ENCODE measurements around the gene ZFP62.

Gene ZFP62

DNA sequence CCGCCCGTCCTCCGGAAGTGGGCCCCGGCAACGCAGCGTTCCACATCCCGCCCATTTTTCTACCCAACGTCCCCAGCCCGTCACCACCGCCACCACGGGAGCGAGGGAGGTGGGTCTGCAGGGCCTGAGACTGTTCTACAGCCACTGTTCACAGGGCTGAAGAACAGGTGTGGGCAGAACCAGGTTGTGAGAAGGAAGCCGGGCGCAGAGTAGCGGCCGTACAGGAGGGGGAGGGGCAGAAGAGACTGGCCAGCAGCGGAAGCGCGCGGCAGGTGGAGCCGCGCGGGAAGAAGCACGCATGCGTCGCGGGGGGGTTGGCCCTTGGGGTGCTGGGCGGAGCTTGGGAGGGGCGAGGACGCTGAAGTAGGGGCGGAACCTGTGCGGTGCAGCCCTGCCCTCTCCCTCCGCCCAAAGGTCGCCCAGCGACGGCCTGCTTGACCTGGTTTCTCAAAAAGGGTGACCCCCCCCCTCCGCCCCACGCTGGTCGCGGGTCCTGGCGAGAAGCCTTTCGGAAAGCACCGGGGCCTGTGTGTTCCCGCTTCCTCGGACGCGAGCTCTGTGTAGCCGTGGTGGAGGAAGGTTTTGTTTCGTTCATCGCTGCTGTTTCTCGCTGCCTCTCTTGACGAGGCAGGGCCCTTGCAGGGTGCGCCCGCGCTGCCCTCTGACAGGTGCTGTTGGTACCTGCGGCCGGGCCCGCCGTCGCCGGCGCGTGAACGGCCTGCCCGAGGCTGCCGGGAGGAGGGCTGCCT is 50.7 kb downstream of the ZFP62 start:
- peak; percentile 95 for DNase-seq (ENCODE audit: low spot score)

DNA sequence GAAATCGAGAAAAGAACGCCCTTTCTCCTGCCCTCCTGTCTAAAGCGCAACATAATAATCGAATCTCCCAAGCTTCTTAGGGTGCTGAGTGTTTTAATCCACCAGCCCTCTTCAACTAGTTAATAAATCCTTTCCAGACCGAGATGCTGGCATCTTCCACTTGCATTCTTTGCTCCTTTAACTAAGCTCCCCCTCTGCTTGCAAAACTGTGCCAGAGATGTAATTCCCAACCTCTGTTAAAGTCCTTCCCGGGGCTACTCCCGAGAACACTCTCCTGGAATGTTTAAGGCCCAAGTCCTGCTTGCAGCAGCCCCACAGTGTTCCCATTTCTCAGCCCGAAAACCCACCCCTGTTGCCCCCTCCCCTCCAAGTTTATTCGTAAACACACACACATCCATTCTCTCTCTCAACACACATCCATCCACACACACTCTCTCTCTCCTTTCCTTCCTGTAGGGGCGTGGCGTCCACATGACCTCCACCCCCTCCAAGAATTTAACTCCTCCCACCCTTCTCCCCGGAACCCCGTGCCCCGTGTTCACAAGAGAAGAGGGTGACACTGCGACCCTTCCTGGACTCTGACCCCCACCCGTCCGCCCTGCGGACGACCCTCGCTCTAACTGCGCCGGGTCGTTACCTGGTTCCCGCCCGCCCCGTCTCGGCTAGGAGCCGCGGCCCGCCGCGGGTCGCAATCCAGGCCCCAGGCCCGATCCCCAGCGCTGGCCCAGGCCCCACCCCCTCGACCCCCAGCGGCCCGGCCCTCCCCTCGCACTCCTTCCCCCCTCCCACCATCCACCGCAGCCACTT is 51.5 kb downstream of the ZFP62 start:
- DNase-seq (ENCODE audit: low spot score) = peak; percentile 93

DNA sequence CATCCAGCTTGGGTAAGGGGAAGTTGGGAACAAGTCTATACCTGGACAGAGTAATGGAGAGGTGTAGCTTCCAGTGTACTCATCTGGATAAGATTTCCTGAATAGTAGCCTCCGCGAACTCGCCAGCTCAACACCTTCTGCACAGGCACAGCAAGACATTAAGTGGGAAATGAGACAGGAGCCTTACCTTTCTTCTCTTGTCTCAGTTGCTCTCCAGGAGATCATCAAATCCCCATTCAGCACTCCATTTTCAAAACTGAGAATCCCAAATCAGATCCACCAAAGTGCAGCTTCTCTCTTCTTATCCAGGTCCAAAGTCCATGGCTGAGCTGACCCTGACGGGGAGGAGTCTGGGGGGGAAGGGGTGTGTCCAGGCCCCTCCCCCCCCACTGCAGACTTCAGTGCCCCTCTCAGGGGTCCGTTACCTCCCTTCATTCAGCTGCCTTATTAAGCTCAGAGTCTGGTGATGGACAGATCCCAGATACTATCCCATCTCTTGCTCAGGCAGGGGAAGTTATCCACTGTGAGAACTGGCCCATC is 52.5 kb downstream of the ZFP62 start:
- DNase-seq (ENCODE audit: low spot score) = no peak

DNA sequence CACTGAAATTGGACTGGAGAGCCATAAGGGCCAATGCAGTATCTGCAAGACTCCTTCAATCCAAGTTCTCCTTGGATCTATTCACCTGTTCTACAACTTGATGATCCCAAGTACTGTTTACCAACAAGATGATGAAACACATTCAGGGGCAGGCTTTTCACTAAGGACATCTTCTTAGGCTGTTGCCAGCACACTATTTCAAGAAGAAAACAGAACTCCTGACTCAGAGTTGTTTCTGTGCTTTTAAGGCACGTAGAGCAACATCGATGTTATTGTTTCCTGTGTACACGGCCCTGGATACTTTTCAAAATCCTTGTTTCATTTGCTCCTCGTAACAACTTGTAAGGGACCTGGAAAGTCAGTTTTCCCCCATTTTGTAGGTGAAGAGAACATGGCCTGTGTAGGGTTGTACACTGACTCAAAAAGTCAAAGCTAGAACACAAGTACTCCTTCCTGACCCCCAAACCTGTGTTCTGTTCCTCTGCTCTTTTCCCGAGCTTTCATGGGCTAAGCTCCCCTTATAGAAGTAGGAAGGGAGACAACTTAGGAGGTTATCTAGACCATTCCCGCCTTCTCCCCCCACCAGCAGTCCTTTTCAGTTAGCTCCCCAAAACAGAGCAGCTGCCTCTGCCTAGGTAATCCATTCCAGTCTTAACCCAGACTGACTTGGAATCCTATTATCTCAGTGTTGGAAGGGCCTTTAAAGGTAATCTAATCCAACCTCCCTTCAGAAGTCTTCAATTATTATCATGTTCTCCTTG is 53.2 kb downstream of the ZFP62 start:
- no peak for DNase-seq (ENCODE audit: low spot score)

DNA sequence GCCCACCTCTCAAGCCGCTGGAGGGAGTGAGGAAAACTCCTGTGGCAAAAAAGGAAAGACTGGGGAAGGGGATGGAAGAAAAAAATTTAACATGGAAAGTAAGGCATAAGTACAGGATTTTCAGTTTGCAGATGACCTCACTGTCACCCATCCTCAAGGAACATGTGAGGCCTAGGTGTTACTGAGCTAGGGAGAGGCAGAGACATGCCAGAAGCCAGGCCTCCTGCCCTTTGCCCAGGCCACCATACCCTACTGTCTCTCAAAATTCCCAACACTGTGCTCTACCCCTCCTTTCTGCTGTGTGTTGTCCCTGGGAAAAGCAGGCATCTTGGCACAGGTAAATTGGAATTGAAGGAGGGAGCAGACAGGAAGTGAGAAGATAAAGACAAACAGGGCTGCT is 54.0 kb downstream of the ZFP62 start:
- DNase-seq (ENCODE audit: low spot score) = no peak

DNA sequence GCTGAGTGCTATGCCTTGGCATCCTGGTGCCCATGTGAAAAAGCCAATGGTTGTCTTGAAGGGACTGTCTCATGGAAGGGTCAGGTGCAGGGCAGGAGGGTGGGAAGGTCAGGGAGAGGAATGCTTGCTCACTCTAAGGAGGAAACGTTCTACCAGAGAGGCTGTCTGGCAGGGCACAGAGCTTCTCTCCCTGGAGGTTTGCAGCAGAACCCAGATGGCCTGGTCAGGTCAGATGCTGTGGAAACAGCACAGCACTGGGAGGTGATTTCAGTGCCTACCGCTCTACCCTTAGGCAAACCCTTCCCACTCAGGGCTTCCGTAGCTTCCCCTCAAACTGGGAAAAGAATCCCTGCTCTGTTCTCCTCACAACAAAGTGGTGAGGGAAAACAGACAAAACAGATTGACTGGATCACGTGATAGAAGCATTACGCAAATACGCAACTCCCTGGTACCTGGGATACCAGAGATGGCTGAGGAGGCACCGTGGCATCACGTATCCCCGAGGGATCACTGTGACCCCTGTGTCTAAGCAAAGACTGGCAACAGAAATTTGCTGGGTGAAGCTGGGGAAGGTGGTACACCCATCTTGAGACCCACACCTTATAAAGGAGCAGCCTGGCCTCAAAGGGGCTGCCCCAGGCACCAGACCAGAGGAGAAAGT is 54.6 kb downstream of the ZFP62 start:
- no peak for DNase-seq (ENCODE audit: low spot score)

DNA sequence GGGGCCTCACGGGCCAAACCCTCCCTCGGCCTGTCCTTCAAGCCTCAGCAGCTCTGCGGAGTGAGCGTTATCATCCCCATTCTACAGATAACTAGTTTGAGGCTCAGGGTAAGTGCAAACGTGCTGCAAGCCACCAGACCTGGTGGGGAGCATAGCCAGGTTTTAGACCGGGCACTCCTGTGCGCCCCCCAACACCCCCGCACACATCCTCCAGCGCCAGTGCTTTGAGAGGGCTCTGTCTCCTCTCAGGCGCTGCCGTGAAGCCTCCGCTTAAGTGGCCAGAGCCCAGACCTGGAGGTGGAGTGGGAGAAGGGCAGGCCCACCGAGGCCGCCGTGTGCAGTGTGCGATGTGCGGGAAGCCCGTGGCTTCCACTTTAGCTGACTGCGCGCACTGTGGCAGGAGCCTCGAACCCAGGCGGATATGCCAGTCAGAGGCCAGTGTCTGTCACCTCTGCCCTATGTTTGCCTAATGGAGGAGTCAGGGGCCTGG is 56.9 kb downstream of the ZFP62 start:
- DNase-seq (ENCODE audit: low spot score) = no peak

DNA sequence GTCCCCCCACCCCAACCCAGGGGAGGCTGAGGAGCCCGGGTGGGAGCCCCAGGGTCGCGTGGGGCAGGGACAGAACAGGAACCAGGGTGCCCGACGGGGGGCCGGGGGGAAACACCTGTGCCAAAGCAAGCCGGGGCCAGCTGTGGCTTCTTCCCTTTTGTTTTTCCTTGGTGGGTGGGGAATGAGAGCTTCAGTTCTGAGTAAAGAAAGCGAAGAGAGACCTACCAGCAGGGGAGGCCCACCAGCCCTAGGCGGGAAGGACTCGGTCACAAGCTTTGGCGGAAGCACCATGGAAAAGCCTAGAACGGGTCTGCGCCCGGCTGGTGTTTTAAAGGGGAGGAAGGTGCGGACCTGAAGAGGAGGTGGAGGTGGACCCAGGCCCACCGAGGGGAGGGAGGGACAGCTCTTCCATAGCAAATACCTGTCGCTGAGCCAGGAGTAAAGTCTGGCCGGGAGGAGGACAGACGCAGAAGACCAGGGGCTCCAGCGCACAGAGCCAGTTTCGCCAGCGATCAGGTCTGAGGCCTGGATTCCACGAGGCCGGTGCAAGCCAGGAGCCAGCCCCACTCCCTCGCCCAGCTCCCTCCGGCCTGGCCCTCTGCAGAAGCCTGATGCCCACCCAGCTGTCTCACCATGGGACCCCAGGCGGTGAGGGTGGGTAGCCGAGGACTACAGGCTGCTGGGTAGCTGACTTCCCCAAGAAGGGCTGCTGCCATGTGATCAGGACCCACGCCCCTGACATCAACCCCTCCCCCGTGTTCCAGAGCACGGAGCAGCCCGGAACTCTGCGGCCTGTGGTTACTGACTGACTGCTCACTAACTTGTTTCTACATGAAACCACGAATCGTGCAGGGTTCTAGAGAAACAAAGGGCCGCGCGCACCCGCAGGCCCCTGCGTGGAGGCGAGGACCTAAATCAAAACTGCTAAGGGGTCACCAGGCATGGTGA is 57.6 kb downstream of the ZFP62 start:
- DNase-seq (ENCODE audit: low spot score) = no peak

DNA sequence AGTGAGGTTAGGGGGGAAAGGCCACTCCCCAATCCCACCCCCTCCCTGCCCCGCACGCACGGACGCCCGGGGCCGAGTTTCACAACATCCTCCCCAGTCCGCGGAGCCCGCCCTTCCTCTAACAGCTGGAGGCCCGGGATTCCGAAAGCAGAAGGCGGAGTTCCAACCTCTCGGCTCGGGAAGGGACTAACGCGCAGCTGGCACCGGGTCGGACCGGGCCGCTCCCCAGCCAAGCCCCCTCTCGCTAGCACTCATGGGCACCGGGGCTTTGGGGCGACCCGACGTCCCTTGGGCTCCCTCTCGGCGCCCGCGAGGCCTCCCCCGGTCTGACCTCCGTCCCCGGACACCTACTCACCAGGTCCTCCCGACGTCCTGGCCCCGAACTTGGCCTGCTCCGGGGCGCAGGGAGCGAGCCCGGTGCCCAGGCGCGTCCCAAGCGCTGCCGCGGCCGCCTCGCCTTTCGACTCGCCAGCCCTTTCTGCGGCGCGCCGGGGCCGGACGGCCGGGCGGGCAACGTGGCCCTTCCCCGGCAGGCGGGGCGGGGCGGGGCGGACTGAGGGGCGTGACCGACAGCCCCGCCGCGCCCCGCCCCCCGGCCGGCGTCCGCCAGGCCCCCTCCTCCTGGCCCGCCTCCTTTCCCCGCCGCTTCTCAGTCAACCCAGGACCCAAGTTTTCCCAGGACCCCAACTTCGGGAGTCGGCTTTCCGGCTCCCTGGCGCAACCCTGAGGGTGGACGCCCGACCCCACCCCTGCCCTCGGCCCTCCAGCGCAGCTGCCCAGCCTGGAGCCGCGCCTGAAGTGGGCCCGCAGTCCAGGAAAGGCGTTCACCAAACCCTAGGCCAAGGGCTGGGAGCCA is 58.5 kb downstream of the ZFP62 start, which contains the start of gene MGAT1:
Gene MGAT1, minus strand, starts transcription at position 482 of the 856 bp plus-strand sequence. CDS start 9,835 bp downstream, outside the sequence.
- DNase-seq (ENCODE audit: low spot score) = peak; percentile 87

DNA sequence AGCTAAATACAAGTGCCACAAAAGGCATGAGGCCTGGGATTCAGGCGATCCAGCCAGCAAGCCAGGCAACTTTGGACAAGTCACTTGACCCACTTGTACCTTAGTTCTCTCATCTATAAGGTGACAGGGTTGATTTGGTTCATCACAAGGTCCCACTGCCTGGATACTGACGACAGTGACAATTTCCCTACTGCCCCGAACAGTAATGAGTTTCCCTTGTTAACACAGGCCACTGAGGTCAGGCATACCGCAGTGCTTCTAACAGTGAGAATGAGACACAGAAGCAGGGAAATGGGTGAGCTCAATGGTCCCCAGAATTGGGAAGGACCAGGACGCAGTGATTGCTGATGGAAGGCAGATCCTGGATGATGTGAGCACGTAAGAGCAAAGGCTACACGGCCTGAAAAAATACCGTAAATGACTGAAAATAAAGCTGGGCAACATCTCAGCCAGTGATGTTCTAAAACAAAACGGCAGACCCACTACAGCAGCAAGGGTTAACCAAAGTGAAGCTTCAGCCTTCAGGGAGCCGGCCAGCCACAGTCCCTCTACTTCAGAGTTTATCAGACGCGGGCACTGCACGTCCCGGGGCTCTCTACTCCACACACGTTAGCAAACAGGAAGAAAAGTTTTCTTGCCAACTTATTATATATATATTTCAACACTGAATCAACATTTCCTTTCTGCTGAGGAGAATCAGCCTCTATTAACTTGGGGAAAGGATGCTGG is 59.3 kb downstream of the ZFP62 start:
- DNase-seq (ENCODE audit: low spot score) = no peak

DNA sequence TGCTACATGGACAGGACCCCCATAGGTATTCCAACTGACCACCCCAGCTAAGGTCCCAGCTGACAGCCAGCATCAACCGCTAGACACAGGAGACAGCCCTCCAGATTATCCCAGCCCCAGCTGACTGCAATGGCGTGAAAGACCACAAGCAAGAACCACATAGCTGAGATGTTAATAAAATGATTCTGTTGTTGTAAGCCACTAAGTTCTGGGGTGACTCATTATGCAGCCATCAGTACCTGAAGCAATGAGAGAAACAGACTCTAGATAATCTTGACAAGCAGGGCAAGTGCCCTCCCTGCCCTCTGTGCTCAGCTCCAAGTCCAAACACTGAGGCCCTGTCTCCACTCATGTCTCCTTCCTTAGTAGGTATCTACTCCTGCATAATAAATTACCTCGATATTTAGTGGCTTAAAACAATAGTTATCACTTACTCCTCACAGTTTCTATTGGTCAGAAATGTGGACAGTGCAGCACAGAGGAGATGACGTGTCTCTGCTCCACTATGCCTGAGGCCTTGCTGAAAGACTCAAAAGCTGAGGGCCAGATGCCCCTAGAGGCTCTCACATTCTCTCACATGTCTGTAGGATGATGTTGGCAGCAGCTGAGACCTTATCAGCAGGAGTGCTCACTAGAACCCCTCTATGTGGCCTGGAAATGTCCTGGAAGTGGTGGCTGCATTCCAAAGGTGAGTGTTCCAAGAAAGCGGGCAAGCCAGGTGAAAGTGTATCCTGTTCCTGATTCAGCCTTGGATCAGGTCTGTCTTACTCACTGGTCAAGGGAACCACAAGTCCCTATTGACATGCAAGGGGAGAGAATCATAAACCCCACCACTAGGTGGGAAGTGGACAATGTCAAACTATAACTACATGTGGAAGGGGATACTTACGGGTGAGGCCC is 60.9 kb downstream of the ZFP62 start:
- peak; percentile 78 for DNase-seq (ENCODE audit: low spot score)

DNA sequence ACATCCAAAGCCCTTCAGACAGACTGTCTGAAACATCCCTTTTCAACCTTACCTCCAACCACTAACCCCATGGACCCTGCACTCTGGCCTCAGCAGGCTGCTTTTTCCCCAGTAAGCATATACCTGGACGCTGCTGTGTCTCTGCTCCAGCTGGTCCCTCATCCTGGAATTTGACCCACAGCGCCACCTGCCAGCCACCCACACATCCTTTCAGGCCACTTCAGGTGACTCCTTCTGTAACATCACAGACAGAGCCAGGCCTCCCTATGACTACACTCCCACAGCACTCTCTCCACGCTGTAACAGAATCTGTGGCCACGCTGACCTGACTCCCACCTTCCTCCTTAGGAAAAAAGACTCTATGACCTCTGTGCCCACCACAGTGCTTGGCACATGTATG is 61.9 kb downstream of the ZFP62 start:
- no peak for DNase-seq (ENCODE audit: low spot score)

DNA sequence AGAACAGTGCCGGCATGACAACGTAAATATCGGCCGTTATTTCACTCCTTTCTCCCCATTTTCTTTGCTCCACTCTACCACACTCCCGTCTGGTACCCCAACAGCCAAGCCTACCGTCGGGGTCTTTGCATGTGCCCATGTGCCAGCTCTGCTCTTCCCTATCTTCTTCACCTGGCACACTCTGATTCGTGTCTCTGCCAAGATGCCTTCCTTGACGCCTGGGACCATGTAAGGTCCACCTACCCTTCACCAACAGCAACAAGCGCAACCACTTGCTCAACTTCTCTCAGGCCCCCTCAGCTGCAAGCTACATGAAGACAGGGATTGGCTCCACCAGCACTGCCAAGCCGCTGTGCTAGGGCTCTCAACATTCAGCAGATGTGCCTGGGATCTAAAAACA is 62.9 kb downstream of the ZFP62 start:
- no peak for DNase-seq (ENCODE audit: low spot score)

All from hepatic stellate cell (primary cell).